Fibroblast of skin of abdomen (primary cell): ENCODE data around the gene SQOR.
"Not testable (repeated sequence)": the region's sequence is repeated elsewhere in the genome, so short reads cannot be mapped to it uniquely, and the experiment has no call there.

Experiments
- DNase-seq: peaks from one replicate; pipeline ENCODE4 v3.0.0-alpha.2; 2013

SQOR gene

GRCh38 chr15:45635191-45635638 is 386 bp downstream of the SQOR start:
- no peak for DNase-seq

GRCh38 chr15:45635763-45636292 is 999 bp downstream of the SQOR start:
- DNase-seq, result no peak

GRCh38 chr15:45637141-45637540 is 2.3 kb downstream of the SQOR start:
- DNase-seq, result no peak

- DNase-seq, result peak; percentile 89
Observed at GRCh38 chr15:45637552-45638033, 2.8 kb downstream of the SQOR start.

- peak; percentile 84 for DNase-seq
Observed at GRCh38 chr15:45640616-45641015, 5.8 kb downstream of the SQOR start.

- DNase-seq, result peak; percentile 86
Observed at GRCh38 chr15:45641374-45641781, 6.5 kb downstream of the SQOR start.

GRCh38 chr15:45641999-45642932 is 7.4 kb downstream of the SQOR start:
- DNase-seq, result peak; percentile 84

- no peak for DNase-seq
Observed at GRCh38 chr15:45644437-45644836, 9.6 kb downstream of the SQOR start.

GRCh38 chr15:45645026-45645980 is 10.5 kb downstream of the SQOR start:
- DNase-seq, result peak; percentile 60

GRCh38 chr15:45646220-45646619 is 11.4 kb downstream of the SQOR start:
- no peak for DNase-seq

- no peak for DNase-seq
Observed at GRCh38 chr15:45647828-45648227, 13.0 kb downstream of the SQOR start.

- peak; percentile 59 for DNase-seq
Observed at GRCh38 chr15:45648521-45649200, 13.8 kb downstream of the SQOR start.

- not testable (repeated sequence) for DNase-seq
Observed at GRCh38 chr15:45650007-45650406, 15.2 kb downstream of the SQOR start.

- DNase-seq, result no peak
Observed at GRCh38 chr15:45650889-45651525, 16.2 kb downstream of the SQOR start.

GRCh38 chr15:45653702-45654424 is 19.0 kb downstream of the SQOR start:
- no peak for DNase-seq

GRCh38 chr15:45654749-45655148 is 19.9 kb downstream of the SQOR start:
- DNase-seq, result no peak

GRCh38 chr15:45657254-45657653 is 22.4 kb downstream of the SQOR start:
- no peak for DNase-seq

- DNase-seq, result no peak
Observed at GRCh38 chr15:45657764-45658545, 23.1 kb downstream of the SQOR start.

GRCh38 chr15:45660231-45660979 is 25.6 kb downstream of the SQOR start:
- no peak for DNase-seq
